Brain pericyte (primary cell): Measurements from ENCODE around the gene RASSF5.

Experiments used
- DNase-seq: peaks from one replicate; pipeline ENCODE4 v3.0.0-alpha.2; 2012; ENCODE audit warnings: low read depth, low spot score

RASSF5 gene

GRCh38 chr1:206514813-206515387 is 7.6 kb downstream of the RASSF5 start:
- no peak for DNase-seq

- no peak for DNase-seq
These were observed 9.3 kb downstream of the RASSF5 start for GRCh38 chr1:206516728-206516990.

GRCh38 chr1:206517784-206518183 is 10.5 kb downstream of the RASSF5 start:
- no peak for DNase-seq

GRCh38 chr1:206518206-206518605 is 10.9 kb downstream of the RASSF5 start:
- no peak for DNase-seq

- DNase-seq, result no peak
These were observed 11.4 kb downstream of the RASSF5 start for GRCh38 chr1:206518743-206519142.

- DNase-seq, result no peak
These were observed 13.8 kb downstream of the RASSF5 start for GRCh38 chr1:206521127-206521526.

GRCh38 chr1:206521694-206522402 is 14.5 kb downstream of the RASSF5 start:
- no peak for DNase-seq

GRCh38 chr1:206524739-206525364 is 17.5 kb downstream of the RASSF5 start:
- no peak for DNase-seq

GRCh38 chr1:206526064-206526911 is 19.0 kb downstream of the RASSF5 start:
- DNase-seq, result no peak

- no peak for DNase-seq
These were observed 22.1 kb downstream of the RASSF5 start for GRCh38 chr1:206529425-206529824.

GRCh38 chr1:206532368-206532767 is 25.0 kb downstream of the RASSF5 start:
- no peak for DNase-seq

GRCh38 chr1:206534552-206534951 is 27.2 kb downstream of the RASSF5 start:
- DNase-seq, result no peak

GRCh38 chr1:206535853-206536188 is 28.5 kb downstream of the RASSF5 start:
- no peak for DNase-seq

- no peak for DNase-seq
These were observed 29.8 kb downstream of the RASSF5 start for GRCh38 chr1:206537141-206537540.

- DNase-seq, result no peak
These were observed 30.9 kb downstream of the RASSF5 start for GRCh38 chr1:206538086-206538770.

- DNase-seq, result no peak
These were observed 31.7 kb downstream of the RASSF5 start for GRCh38 chr1:206538901-206539640.

- no peak for DNase-seq
These were observed 32.9 kb downstream of the RASSF5 start for GRCh38 chr1:206540044-206540780.

GRCh38 chr1:206541236-206541833 is 34.0 kb downstream of the RASSF5 start:
- no peak for DNase-seq

- DNase-seq, result no peak
These were observed 37.4 kb downstream of the RASSF5 start for GRCh38 chr1:206544562-206545257.

GRCh38 chr1:206545351-206545750 is 38.0 kb downstream of the RASSF5 start:
- DNase-seq, result no peak
